Heart right ventricle (tissue), 16 donors: ENCODE data around the gene THEM5. TPM values are rescaled to one million over a fixed set of nuclear protein-coding genes. Genes with fewer than 3 reads are reported as not detected.

Source experiments
- ATAC-seq, 8 donors: fragments of 200-7000 bp; cut with Tn5 transposase; one replicate each; pipeline ENCODE4 v1.9.1; 2020; ENCODE audit warnings: mild to moderate bottlenecking in 8 of 8, moderate library complexity in 8 of 8, moderate number of reproducible peaks in 1 of 8
- DNase-seq, 2 donors: peaks; one replicate each; pipeline ENCODE4 v3.0.0-alpha.2; 2020
- H3K27ac ChIP-seq, 10 donors: fragments of 200-600 bp; sonication (generic) in 2 of 10; one replicate each; pipeline versions ENCODE4 v1.5.0 to v1.8.0; 2020 to 2022; ENCODE audit warnings: mild to moderate bottlenecking in 3 of 10
- H3K27me3 ChIP-seq, 7 donors: fragments of 200-600 bp; one replicate each; pipeline ENCODE4 v1.8.0; 2021 to 2022; ENCODE audit warnings: mild to moderate bottlenecking in 2 of 7
- H3K36me3 ChIP-seq, 9 donors: fragments of 200-600 bp; sonication (generic) in 1 of 9; one replicate each; pipeline versions ENCODE4 v1.5.0 to v1.8.0; 2020 to 2022; ENCODE audit warnings: mild to moderate bottlenecking in 2 of 9
- H3K4me1 ChIP-seq, 9 donors: fragments of 200-600 bp; sonication (generic) in 1 of 9; one replicate each; pipeline versions ENCODE4 v1.5.0 to v1.8.0; 2020 to 2022; ENCODE audit warnings: mild to moderate bottlenecking in 4 of 9
- H3K4me3 ChIP-seq, 10 donors: fragments of 200-600 bp; sonication (generic) in 2 of 10; one replicate each; pipeline versions ENCODE4 v1.5.0 to v1.8.0; 2020 to 2022; ENCODE audit warnings: mild to moderate bottlenecking in 7 of 10, moderate library complexity in 2 of 10
- H3K9me3 ChIP-seq, 11 donors: fragments of 200-600 bp in 10 of 11; sonication (generic) in 2 of 11; one replicate each; pipeline versions ENCODE4 v1.5.0 to v1.8.0; 2013 to 2022; ENCODE audit warnings: mild to moderate bottlenecking in 2 of 11, control low read depth in 1 of 11, moderate library complexity in 1 of 11
- CTCF ChIP-seq, 9 donors: fragments of 200-600 bp; sonication (generic) in 2 of 9; IDR thresholded peaks; one replicate each; pipeline versions ENCODE4 v1.5.0 to v1.8.0; 2021 to 2022; ENCODE audit warnings: antibody characterized with exemption in 9 of 9, mild to moderate bottlenecking in 5 of 9, moderate library complexity in 1 of 9
- WGBS, 2 donors: extraction: QIAGEN DNeasy Blood & Tissue Kit; methylation state at CpG; one replicate each; pipeline ENCODE4 v1.1.7; 2013; ENCODE audit warnings: inconsistent platforms in 1 of 2; 5-methylcytosine and 5-hydroxymethylcytosine counted together
- intact Hi-C, 10 donors: fragments of 100-400 bp; cut with DNase I; formaldehyde crosslinking; loops; one replicate each; pipeline versions ENCODE4 v1.11.1 to v1.14.2; 2022
- polyA plus RNA-seq, 2 donors: library from polyadenylated mRNA; stranded (reverse); fragments of 200-250 nt; gene quantifications; one replicate each; pipeline ENCODE4 v1.2.3, GENCODE V29; 2013
- total RNA-seq, 10 donors: library from RNA; stranded (reverse); fragmentation: NEBNext Ultra II Directional in 3 of 10; extraction: Animal tissue kit (Norgen Biotek cat#: 25700) in 3 of 10; gene quantifications; one replicate each; pipeline versions ENCODE4 v1.2.1 to v1.2.4, GENCODE V29; 2021 to 2023
- donor health status: Arrhythmogenic right ventricular cardiomyopathy.
- donor health status: ischemic (EF 13 %, LVEDD 7.1; RV severe dilation, severe dysfunction).
- donor health status: healthy with polysubstance abuse.
- donor health status: DM: no; HTN: yes; CAD: no.
- donor health status: DM: no; HTN: no; CAD: no.
- donor health status: ischemic (EF 25% LVEDD 6.9; RV normal size, moderate dysfunction).
- donor health status: ischemic (EF 25% LVEDD 5.7; RV mildly dilated, moderate dysfunction).
- donor health status: healthy.
- donor health status: DM: yes; HTN: yes; CAD: no.
- donor health status: Ischemic cardiomyopathy.
- donor health status: ischemic (EF 35%, LVEDD 5.7; RV mildly dilated, moderate dysfunction).
- donor health status: nonischemic (EF 11% LVEDD 7.7; RV severe dilation, severe dysfunction).
- donor health status: DM: yes; HTN: yes; CAD: no.
- donor health status: PGD.
- donor health status: ischemic (EF 29% LVEDD 5.4; RV normal size, mild dysfunction).
- donor health status: nonischemic (EF 23%, LVEDD 6.1; RV moderate dilation, normal function).

Gene THEM5
- total and polyA plus RNA-seq, 12 donors: 0.25 TPM; not detected in 11

- Histone ChIP-seq H3K27me3 (no peaks in the 10 kb centered on the region), H3K9me3 (no peaks in the 10 kb centered on the region), H3K4me3 (no peak overlapping the region), H3K4me1 (peaks cover 0 to 12% (median 0%) of the 10 kb centered on the region in 9 donors), H3K36me3 (no peaks in the 10 kb centered on the region), H3K27ac (no peak overlapping the region)
- TF ChIP-seq CTCF (IDR thresholded peaks at IDR 0.05): no peak
- DNase-seq (no peak), ATAC-seq (peak in 2 of 8 donors; percentile 37 to 51)
- intact Hi-C loops: no loop called here
- 14 to 31% methylated on average over 2 of the region's 2 CpGs for WGBS, 2 donors
Measured at GRCh38 chr1:151864411-151864810, 10.9 kb upstream of the THEM5 start.

- DNase-seq (no peak), ATAC-seq (no peak)
- Histone ChIP-seq H3K9me3 (no peaks in the 10 kb centered on the region), H3K4me1 (peaks cover 0 to 14% (median 0%) of the 10 kb centered on the region in 9 donors), H3K27me3 (no peaks in the 10 kb centered on the region), H3K27ac (no peak overlapping the region), H3K36me3 (no peaks in the 10 kb centered on the region), H3K4me3 (no peak overlapping the region)
- intact Hi-C loops: no loop called here
- TF ChIP-seq CTCF (IDR thresholded peaks at IDR 0.05): no peak
Measured at GRCh38 chr1:151862604-151863003, 9.1 kb upstream of the THEM5 start.

GRCh38 chr1:151860504-151861187 lies 7.1 kb upstream of the THEM5 start:
- WGBS, 2 donors: 72 to 77% methylated on average over 7 of the region's 7 CpGs
- ATAC-seq (peak in 1 of 8 donors; percentile 51), DNase-seq (no peak)

GRCh38 chr1:151859891-151860293 lies 6.4 kb upstream of the THEM5 start:
- Histone ChIP-seq H3K27ac (no peak overlapping the region), H3K36me3 (no peaks in the 10 kb centered on the region), H3K27me3 (no peaks in the 10 kb centered on the region), H3K4me1 (peaks cover 0 to 25% (median 5%) of the 10 kb centered on the region in 9 donors), H3K9me3 (no peaks in the 10 kb centered on the region), H3K4me3 (no peak overlapping the region)
- no peak for TF ChIP-seq CTCF (IDR thresholded peaks at IDR 0.05)
- ATAC-seq (no peak), DNase-seq (no peak)
- intact Hi-C loops: no loop called here
- 85 to 87% methylated on average over 6 of the region's 6 CpGs for WGBS, 2 donors

More at GRCh38 chr1:151860504-151861187, 7.1 kb upstream of the THEM5 start:
- H3K27ac ChIP-seq: no peak overlapping the region
- H3K4me1 ChIP-seq: peaks cover 0 to 21% (median 2%) of the 10 kb centered on the region in 9 donors
- intact Hi-C loops: no loop called here
- H3K36me3 ChIP-seq: no peaks in the 10 kb centered on the region
- H3K27me3 ChIP-seq: no peaks in the 10 kb centered on the region
- TF ChIP-seq CTCF (IDR thresholded peaks at IDR 0.05): no peak
- H3K9me3 ChIP-seq: no peaks in the 10 kb centered on the region
- no peak overlapping the region for H3K4me3 ChIP-seq
